Activated CD4-positive, alpha-beta T cell treated with anti-CD3 and anti-CD28 coated beads for 24 hours (primary cell): ENCODE measurements around the gene TRIM62.
A peak's percentile ranks its signal among the peaks of the same experiment; 100 is the strongest.
"Not testable (repeated sequence)": the region's sequence is repeated elsewhere in the genome, so short reads cannot be mapped to it uniquely, and the experiment has no call there.

Source experiments
- DNase-seq, 2 donors: peaks; one replicate each; pipeline ENCODE4 v3.0.0-alpha.2; 2020; ENCODE audit warnings: low read depth in 2 of 2

TRIM62 gene

GRCh38 chr1:33159577-33159976 is 22.3 kb downstream of the TRIM62 start:
- DNase-seq: no peak

- DNase-seq: no peak
Measured at GRCh38 chr1:33158366-33158765, 23.5 kb downstream of the TRIM62 start.

- no peak for DNase-seq
Measured at GRCh38 chr1:33157131-33157530, 24.7 kb downstream of the TRIM62 start.

GRCh38 chr1:33155877-33156538 is 25.8 kb downstream of the TRIM62 start:
- DNase-seq: no peak

GRCh38 chr1:33153650-33154049 is 28.2 kb downstream of the TRIM62 start:
- DNase-seq: no peak

- DNase-seq: no peak
Measured at GRCh38 chr1:33152685-33153432, 29.0 kb downstream of the TRIM62 start.

GRCh38 chr1:33151116-33151515 is 30.7 kb downstream of the TRIM62 start:
- no peak for DNase-seq

- DNase-seq: no peak
Measured at GRCh38 chr1:33150522-33150921, 31.3 kb downstream of the TRIM62 start.

GRCh38 chr1:33149453-33150190 is 32.2 kb downstream of the TRIM62 start:
- DNase-seq: no peak

GRCh38 chr1:33148615-33149014 is 33.2 kb downstream of the TRIM62 start:
- DNase-seq: no peak

- no peak for DNase-seq
Measured at GRCh38 chr1:33147997-33148314, 33.9 kb downstream of the TRIM62 start.

- no peak for DNase-seq
Measured at GRCh38 chr1:33147275-33147996, 34.4 kb downstream of the TRIM62 start.

- DNase-seq: no peak
Measured at GRCh38 chr1:33146003-33146402, 35.8 kb downstream of the TRIM62 start.

- no peak for DNase-seq
Measured at GRCh38 chr1:33143698-33144097, 38.1 kb downstream of the TRIM62 start.

- DNase-seq: no peak
Measured at GRCh38 chr1:33143176-33143575, 38.7 kb downstream of the TRIM62 start.

- DNase-seq: no peak
Measured at GRCh38 chr1:33142483-33143064, 39.3 kb downstream of the TRIM62 start.

- DNase-seq: no peak
Measured at GRCh38 chr1:33141781-33142180, 40.1 kb downstream of the TRIM62 start.

GRCh38 chr1:33141216-33141615 is 40.6 kb downstream of the TRIM62 start:
- DNase-seq: no peak

GRCh38 chr1:33140153-33141149 is 41.4 kb downstream of the TRIM62 start:
- no peak for DNase-seq

GRCh38 chr1:33137800-33138199 is 44.0 kb downstream of the TRIM62 start:
- DNase-seq: peak in 1 of 2 donors; percentile 14

- DNase-seq: not testable (repeated sequence)
Measured at GRCh38 chr1:33136041-33136440, 45.8 kb downstream of the TRIM62 start.
